ENCODE data around the gene NOS1.
A peak's percentile ranks its signal among the peaks of the same experiment; 100 is the strongest.

Gene NOS1

DNA sequence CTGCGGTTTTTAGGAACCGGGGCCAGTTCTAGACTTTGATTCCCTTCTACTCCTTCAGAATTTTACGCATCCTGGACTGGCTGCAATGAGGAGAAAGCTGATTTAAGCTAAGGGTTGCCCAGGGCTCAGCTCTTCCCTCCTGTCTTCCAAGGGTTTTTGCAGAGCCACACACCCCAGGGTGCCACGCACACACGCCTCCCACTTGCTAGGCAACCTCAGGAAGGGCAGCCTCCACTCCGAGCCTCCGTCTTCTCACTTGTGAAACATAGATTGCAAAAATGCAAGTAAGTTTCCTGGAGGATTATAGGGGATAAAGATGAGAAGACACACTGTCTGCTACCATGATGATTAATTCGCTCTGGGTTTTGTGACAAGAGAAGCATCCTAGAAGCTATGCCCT is 31.7 kb downstream of the NOS1 start:
- DNase-seq, result no peak

- no peak for DNase-seq
Measured at GRCh38 chr12:117328556-117329100, 32.8 kb downstream of the NOS1 start.

DNA sequence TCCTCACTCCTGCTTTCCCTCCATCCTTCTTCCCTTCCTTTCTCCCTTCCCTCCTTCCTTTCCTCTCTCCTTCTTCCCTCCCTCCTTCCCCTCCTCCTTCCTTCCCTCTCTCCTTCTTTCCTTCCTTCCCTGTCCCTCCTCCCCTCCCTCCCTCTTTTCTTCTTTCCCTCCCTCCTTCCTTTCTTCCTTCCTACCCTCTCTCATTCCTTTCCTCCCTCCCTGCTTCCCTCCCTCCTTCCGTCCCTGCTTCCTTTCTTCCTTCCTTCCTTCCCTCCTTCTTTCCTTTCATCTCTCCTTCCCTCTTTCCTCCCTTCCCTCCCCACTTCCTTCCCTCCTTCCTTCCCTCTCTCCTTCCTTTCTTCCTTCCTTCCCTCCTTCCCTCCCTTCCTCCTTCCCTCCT is 39.0 kb downstream of the NOS1 start:
- no peak for DNase-seq

- no peak for DNase-seq
Measured at GRCh38 chr12:117321572-117321971, 39.9 kb downstream of the NOS1 start.

GRCh38 chr12:117318591-117318990 is 42.8 kb downstream of the NOS1 start:
- DNase-seq, result no peak

- no peak for DNase-seq
Measured at GRCh38 chr12:117316336-117316735, 45.1 kb downstream of the NOS1 start.

- no peak for DNase-seq
Measured at GRCh38 chr12:117313926-117314325, 47.5 kb downstream of the NOS1 start.

DNA sequence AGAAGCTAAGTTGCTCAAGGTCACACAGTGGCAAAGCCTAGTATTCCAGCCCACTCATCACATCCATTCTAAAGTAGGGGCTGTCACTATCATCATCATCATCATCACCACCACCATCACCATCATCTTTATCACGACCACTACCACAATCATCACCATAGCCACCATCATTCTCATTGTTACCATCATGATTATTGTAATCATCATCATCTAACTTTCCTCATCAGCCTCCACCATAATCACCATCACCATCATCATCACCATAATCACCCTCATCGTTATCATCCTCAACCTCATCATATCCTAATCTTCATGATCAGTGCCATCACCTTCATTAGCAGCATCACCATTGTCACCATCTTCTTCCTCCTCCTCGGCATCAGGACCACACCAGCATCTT is 48.7 kb downstream of the NOS1 start:
- DNase-seq, result no peak

DNA sequence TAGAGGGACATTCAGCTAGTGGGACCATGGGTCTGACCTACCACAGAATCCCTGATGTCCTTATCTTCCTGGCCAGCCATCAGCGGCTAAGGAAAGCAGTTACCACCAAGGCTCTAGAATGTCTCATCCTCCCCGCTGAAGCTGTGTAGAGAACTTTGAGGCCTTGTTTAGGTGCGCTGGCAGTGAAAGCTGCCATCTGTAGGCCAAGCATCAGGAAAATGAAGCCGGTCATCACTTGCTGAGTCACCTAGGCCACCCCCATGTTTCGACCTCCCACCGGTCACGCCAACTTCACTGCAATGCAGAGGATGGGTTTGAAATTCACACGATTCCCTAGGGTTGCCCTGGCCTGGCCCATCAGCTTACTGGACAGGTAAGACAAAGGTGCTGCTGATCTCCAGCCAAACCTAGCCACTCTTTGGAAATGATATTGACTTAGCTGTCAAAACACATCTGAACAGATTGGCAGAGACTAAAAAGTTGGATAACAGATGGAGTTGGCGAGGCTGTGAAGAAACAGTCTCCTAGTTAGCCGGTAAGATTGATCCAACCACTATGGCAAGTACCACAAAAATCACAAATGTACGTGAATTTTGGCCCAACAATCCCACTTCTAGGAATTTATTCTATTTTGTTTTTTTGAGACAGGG is 52.0 kb downstream of the NOS1 start:
- DNase-seq, result no peak

GRCh38 chr12:117300174-117300573 is 61.3 kb downstream of the NOS1 start:
- no peak for DNase-seq

- no peak for DNase-seq
Measured at GRCh38 chr12:117298648-117299225, 62.7 kb downstream of the NOS1 start.

- no peak for DNase-seq
Measured at GRCh38 chr12:117298191-117298590, 63.2 kb downstream of the NOS1 start.

GRCh38 chr12:117294189-117294603 is 67.2 kb downstream of the NOS1 start:
- peak; percentile 20 for DNase-seq

DNA sequence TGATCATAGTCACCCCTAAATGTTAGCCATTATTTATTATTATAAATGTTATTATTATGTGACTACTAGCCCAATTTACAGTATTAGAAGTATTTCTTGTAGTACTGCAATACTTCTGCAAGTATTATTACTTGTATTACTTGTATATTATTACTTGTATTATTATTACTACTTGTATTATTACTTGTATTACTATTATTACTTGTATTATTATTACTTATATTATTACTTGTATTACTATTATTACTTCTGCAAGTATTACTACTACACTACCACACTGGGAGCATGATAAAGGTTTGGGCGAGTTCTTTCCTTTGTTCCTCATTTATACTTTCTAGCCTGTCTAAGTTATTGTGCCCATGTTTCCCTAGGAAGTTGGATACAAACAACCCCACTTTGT is 67.9 kb downstream of the NOS1 start:
- no peak for DNase-seq

DNA sequence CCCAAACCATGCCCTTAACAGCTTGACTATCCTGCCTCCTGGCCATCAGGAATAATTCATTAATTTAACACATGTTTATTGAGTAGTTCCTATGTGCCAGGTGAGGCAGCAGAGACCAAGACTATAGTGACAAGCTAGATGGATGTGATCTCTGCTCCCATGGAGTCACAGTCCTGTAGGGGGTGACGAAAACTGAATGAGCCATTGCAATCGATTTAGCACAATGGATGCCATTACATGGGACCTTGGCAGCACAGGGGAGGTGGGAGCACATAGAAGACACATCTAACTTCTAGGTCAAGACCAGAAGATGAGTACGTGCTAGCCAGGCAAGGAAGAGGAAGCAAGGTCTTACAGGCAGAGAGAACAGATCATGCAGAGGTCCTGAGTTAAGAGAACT is 68.7 kb downstream of the NOS1 start:
- no peak for DNase-seq

DNA sequence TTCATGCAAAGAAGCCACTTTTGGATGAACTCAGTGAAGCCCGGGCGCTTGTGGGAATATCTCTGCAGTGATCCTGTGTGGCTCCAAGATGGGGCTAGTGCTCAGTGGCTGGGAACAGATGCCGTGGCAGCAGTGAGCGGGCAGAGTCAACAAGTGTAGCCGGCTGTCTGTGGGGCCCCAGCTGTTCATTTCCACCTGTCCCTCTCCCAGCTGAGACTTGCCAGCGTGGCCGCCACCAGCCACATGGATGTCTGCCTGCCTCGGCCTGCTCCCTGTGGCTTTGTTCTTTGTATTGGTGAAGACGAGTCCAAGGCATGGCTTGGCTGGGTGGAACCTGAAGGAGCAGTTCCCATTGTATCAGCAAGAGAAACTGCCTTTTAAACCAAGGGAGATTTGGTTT is 77.3 kb downstream of the NOS1 start:
- DNase-seq, result no peak

DNA sequence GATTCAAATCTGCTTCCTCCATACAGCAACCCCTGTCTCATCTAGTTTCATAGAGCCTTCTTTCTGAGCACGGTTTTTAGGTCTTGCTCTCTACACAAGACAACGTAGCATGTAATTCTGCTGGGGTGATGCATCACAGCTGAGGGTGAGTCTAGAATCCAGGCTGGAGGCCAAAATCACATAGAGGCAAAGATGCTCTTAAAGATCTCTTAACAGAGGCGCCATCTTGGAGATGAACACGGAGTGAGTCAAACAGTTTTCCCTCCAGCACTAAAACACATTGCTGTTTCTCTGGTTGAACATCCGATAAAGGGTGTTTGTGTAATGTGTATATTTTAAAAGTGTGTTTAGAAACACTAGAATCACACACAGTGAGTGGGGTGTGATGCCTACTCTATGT is 78.9 kb downstream of the NOS1 start:
- no peak for DNase-seq

DNA sequence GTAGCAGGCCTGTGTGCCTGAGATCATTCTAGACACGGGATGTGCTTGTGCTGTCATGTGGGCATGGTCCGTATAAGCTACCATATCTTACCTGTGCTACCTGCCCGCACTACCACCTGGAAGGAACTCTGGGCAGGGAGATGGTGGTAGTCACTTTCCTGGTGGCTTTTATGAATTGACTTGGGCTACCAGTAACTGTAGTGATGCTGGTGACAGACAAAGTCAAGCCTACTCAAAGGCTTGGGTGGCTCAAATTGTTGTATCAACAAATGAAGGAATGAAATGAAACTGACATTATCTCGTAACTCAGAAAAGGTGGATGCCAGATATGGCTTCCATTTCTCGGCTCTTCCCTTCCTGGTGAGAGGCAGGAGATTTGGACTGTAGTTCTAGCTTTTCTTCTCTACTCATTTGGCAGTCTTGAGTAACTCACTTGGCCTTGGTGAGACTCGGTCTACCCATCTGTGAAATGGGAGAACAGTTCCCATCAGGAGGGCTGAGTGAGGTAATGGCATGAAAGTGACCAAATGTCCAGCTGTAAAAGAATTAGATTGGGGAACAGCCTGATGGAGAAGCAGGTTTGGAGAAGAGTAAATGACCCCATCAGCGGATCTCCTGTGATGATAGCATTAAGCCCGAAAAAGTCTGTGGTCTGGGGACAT is 81.3 kb downstream of the NOS1 start:
- DNase-seq, result no peak

DNA sequence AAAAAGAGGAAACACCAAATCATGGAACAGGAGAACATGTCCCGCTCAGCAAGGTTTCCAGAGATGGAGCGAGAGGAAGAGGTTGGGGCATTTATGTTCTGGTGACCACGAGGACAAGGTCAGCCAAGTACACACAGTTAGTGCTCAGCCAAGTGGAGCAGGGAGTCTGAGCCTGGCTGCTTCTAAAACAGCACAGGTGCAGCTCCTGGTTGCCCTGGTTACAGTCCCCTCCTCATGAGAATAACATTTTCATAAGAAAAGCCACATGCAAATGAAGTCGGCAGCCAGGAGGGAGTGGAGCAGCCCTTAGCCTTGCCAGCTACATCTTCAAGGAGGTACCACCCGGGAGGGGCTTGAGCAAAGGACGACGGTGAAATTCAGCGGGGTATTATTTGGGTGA is 81.8 kb downstream of the NOS1 start:
- DNase-seq, result no peak

DNA sequence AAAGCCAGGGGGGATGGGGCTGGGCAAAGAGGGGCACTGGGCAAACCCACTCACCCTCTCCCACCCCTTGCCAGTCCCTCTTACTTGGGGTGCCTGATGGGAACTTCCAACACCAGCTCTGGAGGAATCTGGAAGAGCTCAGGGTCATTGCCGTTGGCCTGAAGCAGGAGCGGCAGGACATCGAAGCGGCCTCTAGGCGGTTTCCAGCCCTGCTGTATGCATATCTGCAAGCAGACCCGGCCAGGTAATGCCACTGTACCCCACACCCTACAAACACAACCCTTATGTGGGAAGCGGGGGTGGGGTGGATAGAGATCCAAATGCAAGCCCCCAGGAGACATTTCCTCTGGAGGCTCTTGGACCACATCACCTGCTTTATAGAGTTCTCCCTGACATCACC is 83.6 kb downstream of the NOS1 start:
- no peak for DNase-seq

DNA sequence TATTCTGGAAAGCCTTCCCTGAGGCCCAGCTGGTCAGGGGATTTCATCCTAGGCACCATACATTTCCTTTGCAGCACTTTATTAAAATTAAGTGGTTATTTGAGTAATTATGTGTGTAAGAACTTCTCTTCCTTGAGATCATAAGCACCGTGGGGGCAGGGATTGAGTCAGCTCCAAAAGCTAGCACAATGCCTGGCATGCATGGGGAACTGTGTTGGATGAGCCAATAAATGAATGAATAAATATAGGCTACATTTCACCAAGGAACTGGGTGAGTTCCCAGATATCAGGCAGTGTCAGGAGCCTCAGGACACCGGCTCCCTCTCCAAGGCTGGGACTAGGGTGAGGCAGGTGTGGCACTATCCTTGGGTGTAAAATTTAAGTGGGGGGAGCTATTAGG is 88.3 kb downstream of the NOS1 start:
- DNase-seq, result no peak

DNA sequence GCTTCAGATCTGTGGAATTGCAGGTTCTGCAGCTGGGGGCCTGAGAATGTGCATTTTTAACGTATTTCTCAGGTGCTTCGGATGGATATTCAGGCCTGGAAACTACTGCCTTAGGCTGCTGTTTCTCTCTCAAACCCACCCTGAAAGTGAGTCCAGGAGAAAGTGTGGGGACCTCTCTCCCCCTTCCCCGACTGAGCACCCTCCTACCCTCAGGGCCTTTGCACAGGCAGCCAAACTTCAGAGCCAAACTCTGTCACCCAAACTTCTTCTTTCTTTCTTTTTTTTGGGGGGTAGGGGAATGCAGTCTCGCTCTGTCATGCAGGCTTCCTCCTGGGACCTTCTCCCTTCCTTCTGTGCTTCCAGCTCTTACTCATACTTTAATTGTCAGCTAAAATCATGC is 88.7 kb downstream of the NOS1 start:
- DNase-seq, result no peak

GRCh38 chr12:117262749-117263148 is 98.7 kb downstream of the NOS1 start:
- DNase-seq, result no peak

DNA sequence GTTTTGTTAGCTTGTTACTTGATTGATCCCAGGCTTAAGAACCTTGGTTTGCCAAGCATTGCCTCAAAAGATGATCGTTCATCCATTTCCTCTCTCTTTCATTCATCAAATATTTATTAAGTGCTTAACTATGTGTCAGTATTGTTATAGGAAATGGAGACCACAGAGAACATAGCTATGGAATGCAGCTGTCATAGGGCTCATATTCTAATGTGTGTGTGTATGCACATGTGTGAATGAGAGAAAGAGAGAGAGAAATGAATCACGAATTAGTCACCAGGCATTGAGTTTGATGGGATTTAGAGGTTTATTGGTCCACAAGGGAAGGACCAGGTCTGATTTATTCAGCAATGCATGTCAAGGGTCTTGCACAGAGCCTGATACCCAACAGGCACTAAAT is 100.2 kb downstream of the NOS1 start:
- DNase-seq, result no peak

Measured in NCI-H2227 treated with DMSO at 0.1 percent for 48 hours (cell line).